SJSA1 (cell line): ENCODE measurements around the gene ZNF770. TPM values are rescaled to one million over a fixed set of nuclear protein-coding genes. Genes with fewer than 3 reads are reported as not detected.
A peak's percentile ranks its signal among the peaks of the same experiment; 100 is the strongest.
"Not testable (repeated sequence)": the region's sequence is repeated elsewhere in the genome, so short reads cannot be mapped to it uniquely, and the experiment has no call there.

ENCODE experiments used
- DNase-seq, 2 experiments: peaks; one replicate each; pipeline ENCODE4 v3.0.0-alpha.2; 2015 to 2020; ENCODE audit warnings: low spot score in 2 of 2, low read depth in 1 of 2
- H3K27ac ChIP-seq: fragments of 250-450 bp; sonication (Bioruptor Pico); 2 replicates; pipeline ENCODE4 v1.5.1; 2020; ENCODE audit warnings: mild to moderate bottlenecking, moderate library complexity
- H3K27me3 ChIP-seq: fragments of 250-450 bp; sonication (Bioruptor Pico); replicated peaks from 2 replicates; pipeline ENCODE4 v1.5.1; 2020; ENCODE audit warnings: mild to moderate bottlenecking, moderate library complexity
- H3K36me3 ChIP-seq: fragments of 250-450 bp; sonication (Bioruptor Pico); 2 replicates; pipeline ENCODE4 v1.5.1; 2020; ENCODE audit warnings: mild to moderate bottlenecking
- H3K4me1 ChIP-seq: fragments of 250-450 bp; sonication (Bioruptor Pico); replicated peaks from 2 replicates; pipeline ENCODE4 v1.6.1; 2021; ENCODE audit warnings: mild to moderate bottlenecking
- H3K4me3 ChIP-seq: fragments of 250-450 bp; sonication (Bioruptor Pico); 2 replicates; pipeline ENCODE4 v1.5.1; 2020; ENCODE audit warnings: mild to moderate bottlenecking
- H3K9me3 ChIP-seq: fragments of 250-450 bp; sonication (Bioruptor Pico); replicated peaks from 2 replicates; pipeline ENCODE4 v1.5.1; 2020; ENCODE audit warnings: mild to moderate bottlenecking
- total RNA-seq: library from RNA; depleted of rRNA; stranded (reverse); fragments of >200 nt; shearing (Covaris generic); gene quantifications from 2 replicates; pipeline ENCODE4 v1.2.3, GENCODE V29; 2014

ZNF770 gene
- total RNA-seq, 1 experiment from 2014 or later, result 22.0 TPM

DNA sequence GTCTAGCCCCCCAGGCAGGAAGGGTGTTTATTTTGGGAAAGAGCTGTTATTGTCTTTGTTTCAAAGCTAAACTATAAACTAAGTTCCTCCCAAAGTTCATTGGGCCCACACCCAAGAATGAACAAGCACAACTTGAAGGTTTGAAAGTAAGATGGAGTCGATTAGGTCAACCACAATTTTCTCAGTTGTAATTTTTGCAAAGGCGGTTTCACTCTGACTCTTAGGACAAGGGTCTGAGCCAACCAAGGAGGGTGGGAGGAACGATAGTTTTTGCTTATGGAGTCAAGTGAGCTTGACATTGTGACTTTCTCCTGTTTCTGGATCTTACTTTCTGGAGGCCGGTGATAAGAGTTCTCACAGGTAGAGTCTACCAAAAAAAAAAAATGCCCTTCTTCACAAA, 5.8 kb upstream of the ZNF770 start:
- no peaks in the 10 kb centered on the region for H3K36me3 ChIP-seq
- H3K27me3 ChIP-seq, result no peaks in the 10 kb centered on the region
- H3K27ac ChIP-seq, result no peak overlapping the region
- DNase-seq, result no peak
- no peak overlapping the region for H3K4me3 ChIP-seq
- H3K9me3 ChIP-seq, result no peaks in the 10 kb centered on the region
- peaks cover 10% of the 10 kb centered on the region for H3K4me1 ChIP-seq

DNA sequence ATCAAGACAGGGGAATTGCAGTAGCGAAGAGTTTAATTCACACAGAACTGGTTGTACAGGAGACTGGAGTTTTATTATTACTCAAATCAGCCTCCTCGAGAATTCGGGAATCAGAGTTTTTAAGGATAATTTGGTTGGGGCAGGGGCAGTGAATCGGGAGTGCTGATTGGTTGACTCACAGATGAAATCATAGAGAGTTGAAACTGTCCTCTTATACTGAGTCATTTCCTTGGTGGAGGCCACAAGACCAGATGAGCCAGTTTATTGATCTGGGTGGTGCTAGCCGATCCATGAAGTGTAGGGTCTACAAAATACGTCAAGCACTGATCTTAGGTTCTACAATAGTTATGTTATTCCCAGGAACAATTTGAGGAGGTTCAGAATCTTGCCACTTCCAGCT, 5.3 kb upstream of the ZNF770 start:
- peaks cover 12% of the 10 kb centered on the region for H3K4me1 ChIP-seq
- no peaks in the 10 kb centered on the region; the same call in 1 of the 2 replicates for H3K36me3 ChIP-seq
- H3K27me3 ChIP-seq, result no peaks in the 10 kb centered on the region
- H3K4me3 ChIP-seq, result no peak overlapping the region
- DNase-seq, result no peak
- H3K9me3 ChIP-seq, result no peaks in the 10 kb centered on the region
- no peak overlapping the region for H3K27ac ChIP-seq

DNA sequence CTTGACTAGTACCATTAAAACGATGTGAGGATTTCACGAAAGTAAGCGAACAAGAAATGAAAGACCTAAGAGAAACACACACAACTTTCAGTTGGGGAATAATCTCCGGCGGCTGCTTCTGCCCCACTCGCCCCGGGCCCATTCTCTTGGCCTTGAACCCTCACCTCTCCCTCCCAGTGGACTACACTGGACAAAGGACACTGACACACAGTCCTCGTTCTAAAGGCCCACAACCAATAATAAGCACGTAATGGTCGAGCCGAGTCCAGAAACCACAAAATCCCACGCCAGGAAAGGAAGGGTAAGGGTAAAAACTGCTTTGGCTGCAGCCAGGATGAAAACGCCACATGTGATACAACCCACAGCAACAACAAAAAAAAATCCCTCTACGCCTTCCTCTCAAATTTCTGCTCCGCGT, 469 bp downstream of the ZNF770 start:
- DNase-seq, result no peak
- H3K36me3 ChIP-seq, result peaks cover 38% of the 10 kb centered on the region
- no peaks in the 10 kb centered on the region for H3K9me3 ChIP-seq
- H3K27me3 ChIP-seq, result no peaks in the 10 kb centered on the region
- H3K27ac ChIP-seq, result peak overlapping the region; percentile 84
- H3K4me1 ChIP-seq, result peaks cover 15% of the 10 kb centered on the region
- H3K4me3 ChIP-seq, result peak overlapping the region; percentile 78

- no peak for DNase-seq
- H3K27me3 ChIP-seq, result no peaks in the 10 kb centered on the region
- peaks cover 43% of the 10 kb centered on the region for H3K36me3 ChIP-seq
- H3K4me1 ChIP-seq, result peaks cover 15% of the 10 kb centered on the region
- no peaks in the 10 kb centered on the region for H3K9me3 ChIP-seq
- peak overlapping the region; percentile 78 for H3K4me3 ChIP-seq
- H3K27ac ChIP-seq, result no peak overlapping the region
Measured at GRCh38 chr15:34986771-34987480, 1.2 kb downstream of the ZNF770 start.

GRCh38 chr15:34986326-34986725, 1.8 kb downstream of the ZNF770 start:
- H3K27me3 ChIP-seq, result no peaks in the 10 kb centered on the region
- H3K27ac ChIP-seq, result no peak overlapping the region
- H3K36me3 ChIP-seq, result peaks cover 45% of the 10 kb centered on the region
- H3K4me1 ChIP-seq, result peaks cover 15% of the 10 kb centered on the region
- no peak for DNase-seq
- no peaks in the 10 kb centered on the region for H3K9me3 ChIP-seq
- H3K4me3 ChIP-seq, result peak overlapping the region; percentile 78; the same call in 1 of the 2 replicates

- Histone ChIP-seq H3K4me1 (peaks cover 15% of the 10 kb centered on the region), H3K9me3 (no peaks in the 10 kb centered on the region), H3K27ac (no peak overlapping the region), H3K27me3 (no peaks in the 10 kb centered on the region), H3K4me3 (no peak overlapping the region), H3K36me3 (peaks cover 48% of the 10 kb centered on the region)
- DNase-seq, result no peak
Measured at GRCh38 chr15:34984889-34985630, 3.0 kb downstream of the ZNF770 start.

DNA sequence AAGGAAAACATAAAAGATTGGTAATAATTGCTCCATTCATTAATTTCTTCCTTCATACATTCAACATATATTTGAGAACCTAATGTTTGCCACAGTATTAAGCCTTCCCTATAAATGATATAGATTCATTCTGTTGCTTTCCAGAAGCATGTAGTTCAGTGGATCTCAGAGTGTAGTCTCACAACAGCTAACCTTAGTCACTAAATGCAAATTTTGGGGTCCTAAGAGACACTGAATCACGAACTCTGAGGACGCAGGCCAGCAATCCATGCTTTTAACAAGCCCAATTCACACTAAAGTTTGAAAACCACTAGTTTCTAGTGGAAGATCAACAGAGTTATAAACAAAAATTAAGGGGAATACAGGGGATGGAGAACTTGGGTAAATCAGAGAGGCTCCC, 11.3 kb downstream of the ZNF770 start:
- Histone ChIP-seq H3K9me3 (no peaks in the 10 kb centered on the region), H3K27me3 (no peaks in the 10 kb centered on the region), H3K27ac (no peak overlapping the region), H3K4me3 (no peak overlapping the region), H3K4me1 (no peaks in the 10 kb centered on the region; the same call in 1 of the 2 replicates), H3K36me3 (peaks cover 12% of the 10 kb centered on the region)
- no peak for DNase-seq

- no peaks in the 10 kb centered on the region for H3K9me3 ChIP-seq
- H3K4me1 ChIP-seq, result no peaks in the 10 kb centered on the region; the same call in 1 of the 2 replicates
- H3K36me3 ChIP-seq, result peaks cover 12% of the 10 kb centered on the region; the same call in 1 of the 2 replicates
- H3K4me3 ChIP-seq, result no peak overlapping the region
- DNase-seq, result no peak
- no peaks in the 10 kb centered on the region for H3K27me3 ChIP-seq
- no peak overlapping the region for H3K27ac ChIP-seq
Measured at GRCh38 chr15:34976073-34976472, 12.0 kb downstream of the ZNF770 start.

DNA sequence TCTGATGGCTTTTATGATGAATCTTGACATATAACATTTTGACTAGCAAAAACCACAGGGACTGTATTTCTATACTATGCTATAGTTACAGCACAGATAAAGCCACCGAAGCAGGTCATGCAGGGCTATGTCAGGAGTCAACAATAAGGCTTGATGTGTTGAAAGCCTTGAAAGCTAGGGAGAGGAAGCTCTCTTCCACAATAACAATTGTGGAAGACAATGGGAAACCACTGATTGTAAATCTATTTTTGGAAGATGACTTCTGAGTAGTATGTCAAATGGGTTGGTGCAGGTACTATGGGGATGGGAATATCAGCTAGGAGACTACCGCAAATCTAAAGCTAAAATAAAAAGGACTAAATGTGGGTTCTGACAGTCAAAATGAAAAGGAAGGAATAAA, 14.6 kb downstream of the ZNF770 start:
- DNase-seq, result no peak
- H3K9me3 ChIP-seq, result no peaks in the 10 kb centered on the region
- H3K27me3 ChIP-seq, result no peaks in the 10 kb centered on the region
- no peak overlapping the region for H3K4me3 ChIP-seq
- H3K27ac ChIP-seq, result no peak overlapping the region
- peaks cover 11% of the 10 kb centered on the region; the same call in 1 of the 2 replicates for H3K36me3 ChIP-seq
- peaks cover 3% of the 10 kb centered on the region for H3K4me1 ChIP-seq

DNA sequence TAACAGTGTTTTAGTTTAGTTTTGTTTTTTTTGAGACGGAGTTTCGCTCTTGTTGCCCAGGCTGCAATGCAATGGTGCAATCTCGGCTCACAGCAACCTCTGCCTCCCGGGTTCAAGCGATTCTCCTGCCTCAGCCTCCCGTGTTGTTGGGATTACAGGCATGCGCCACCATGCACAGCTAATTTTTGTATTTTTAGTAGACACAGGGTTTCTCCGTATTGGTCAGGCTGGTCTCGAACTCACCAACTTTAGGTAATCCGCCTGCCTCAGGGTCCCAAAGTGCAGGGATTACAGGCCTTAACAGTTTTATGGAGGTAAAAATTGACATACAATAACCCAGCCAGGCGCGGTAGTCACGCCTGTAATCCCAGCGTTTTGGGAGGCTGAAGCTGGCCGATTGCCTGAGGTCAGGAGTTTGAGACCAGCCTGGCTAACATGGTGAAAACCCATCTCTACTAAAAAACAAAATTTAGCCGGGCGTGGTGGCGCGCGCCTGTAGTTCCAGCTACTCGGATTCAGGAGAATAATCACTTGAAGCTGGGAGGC, 17.9 kb downstream of the ZNF770 start:
- not testable (repeated sequence) for H3K27me3 ChIP-seq, H3K9me3 ChIP-seq, DNase-seq, H3K4me1 ChIP-seq, H3K27ac ChIP-seq
- Histone ChIP-seq H3K4me3 (peak overlapping the region; percentile 55), H3K36me3 (peaks cover 23% of the 10 kb centered on the region)

DNA sequence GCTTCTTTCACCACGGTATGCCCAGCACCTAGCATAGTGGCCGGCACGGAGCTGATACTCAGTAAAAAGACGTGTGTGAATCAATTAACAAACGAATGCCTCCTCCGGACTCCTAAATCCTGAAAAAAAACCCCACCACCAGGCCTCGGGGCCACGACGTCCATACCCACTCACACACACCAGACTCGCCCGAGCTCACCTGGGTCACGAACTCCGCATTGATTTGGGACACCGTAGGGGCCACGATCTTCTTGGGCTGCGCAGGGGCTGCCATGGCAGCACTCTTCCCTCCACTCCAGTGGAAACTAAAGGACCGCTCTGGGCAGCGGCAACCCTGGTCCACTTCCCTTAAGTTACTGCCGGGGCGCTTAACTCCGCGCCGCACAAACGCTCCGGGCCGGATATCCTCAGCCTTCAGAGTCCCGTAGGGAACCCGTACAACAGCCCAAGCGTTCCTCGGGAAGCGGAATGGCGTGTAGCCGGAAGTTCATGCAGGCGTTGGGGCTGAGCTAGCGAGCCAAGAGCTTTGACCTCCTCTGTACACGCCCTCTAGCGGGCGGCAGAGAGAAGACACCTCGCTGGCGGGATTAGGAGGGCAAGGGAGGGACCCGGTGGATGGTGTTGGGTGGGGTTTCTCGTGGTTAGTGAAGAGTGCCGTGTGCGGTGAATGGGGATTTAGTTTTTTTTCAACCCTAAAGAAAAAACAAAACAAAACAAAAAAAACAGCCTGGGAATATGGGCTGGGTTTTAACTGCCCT, 18.6 kb downstream of the ZNF770 start, which contains the start of gene AQR:
Gene AQR, minus strand, starts transcription at position 403 of the 758 bp plus-strand sequence. Its CDS starts 129 bp downstream, at position 274.
- no peaks in the 10 kb centered on the region for H3K9me3 ChIP-seq
- H3K27me3 ChIP-seq, result no peaks in the 10 kb centered on the region
- peaks cover 30% of the 10 kb centered on the region for H3K36me3 ChIP-seq
- H3K27ac ChIP-seq, result peak within 1 kb of the TSS; percentile 18; the same call in 1 of the 2 replicates
- H3K4me1 ChIP-seq, result peaks cover 6% of the 10 kb centered on the region
- peak within 1 kb of the TSS; percentile 55 for H3K4me3 ChIP-seq
- peak; percentile 96 to 97 for DNase-seq

GRCh38 chr15:34964277-34964676, 23.8 kb downstream of the ZNF770 start:
- H3K9me3 ChIP-seq, result no peaks in the 10 kb centered on the region

DNA sequence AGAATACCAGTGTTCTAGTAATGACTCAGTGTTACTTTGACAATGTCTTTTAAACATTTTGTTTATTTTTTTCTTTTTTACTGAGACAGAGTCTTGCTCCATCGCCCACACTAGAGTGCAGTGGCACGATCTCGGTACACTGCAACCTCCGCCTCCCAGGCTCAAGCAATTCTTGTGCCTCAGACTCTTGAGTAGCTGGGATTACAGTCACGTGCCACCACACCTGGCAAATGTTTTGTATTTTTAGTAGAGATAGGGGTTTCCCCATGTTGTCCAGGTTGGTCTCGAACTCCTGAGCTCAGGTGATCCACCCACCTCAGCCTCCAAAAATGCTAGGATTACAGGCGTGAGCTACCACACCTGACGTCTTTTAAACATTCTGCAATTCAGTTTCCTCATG, 34.2 kb downstream of the ZNF770 start:
- peak in 1 of 2 experiments; percentile 24 for DNase-seq
- H3K36me3 ChIP-seq, result peaks cover 23% of the 10 kb centered on the region
- no peak overlapping the region for H3K27ac ChIP-seq
- H3K27me3 ChIP-seq, result no peaks in the 10 kb centered on the region
- H3K9me3 ChIP-seq, result no peaks in the 10 kb centered on the region
- no peak overlapping the region for H3K4me3 ChIP-seq
- H3K4me1 ChIP-seq, result peaks cover 9% of the 10 kb centered on the region; the same call in 1 of the 2 replicates

More at GRCh38 chr15:34964277-34964676, 23.8 kb downstream of the ZNF770 start:
- H3K4me3 ChIP-seq, result no peak overlapping the region
- no peak overlapping the region for H3K27ac ChIP-seq
- peaks cover 11% of the 10 kb centered on the region for H3K4me1 ChIP-seq
- H3K36me3 ChIP-seq, result peaks cover 56% of the 10 kb centered on the region
- DNase-seq, result peak in 1 of 2 experiments; percentile 9
- H3K27me3 ChIP-seq, result no peaks in the 10 kb centered on the region
